ENCODE results near the gene BTRC. TPM values are rescaled to one million over a fixed set of nuclear protein-coding genes. Genes with fewer than 3 reads are reported as not detected.

Gene BTRC
- total RNA-seq, 1 experiment from 2014 or later: 22.4 TPM

DNA sequence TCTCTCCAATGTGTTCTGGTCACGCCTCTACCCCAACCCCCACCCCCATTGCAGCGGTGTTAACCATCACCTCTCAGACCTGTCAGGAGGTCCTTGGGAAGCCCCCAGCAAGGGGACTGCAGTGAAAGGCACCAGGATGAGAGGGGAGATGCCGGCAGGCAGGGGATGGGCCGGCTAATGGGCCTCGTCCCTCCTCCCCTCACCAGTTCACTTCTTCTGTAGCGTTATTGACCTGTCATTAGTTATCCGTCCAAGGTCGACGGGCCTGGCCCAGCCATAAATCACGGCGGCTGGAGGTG lies 215.3 kb downstream of the BTRC start:
- peak; percentile 36 for DNase-seq (ENCODE audit: low spot score)
- CTCF ChIA-PET: interaction anchor here (0.6 to 4.6 kb wide), 52 partner anchors 9 to 519 kb away, joined by 3 to 80 read pairs (median 6); partner anchors contain the start of genes DPCD, NPM3 and POLL

DNA sequence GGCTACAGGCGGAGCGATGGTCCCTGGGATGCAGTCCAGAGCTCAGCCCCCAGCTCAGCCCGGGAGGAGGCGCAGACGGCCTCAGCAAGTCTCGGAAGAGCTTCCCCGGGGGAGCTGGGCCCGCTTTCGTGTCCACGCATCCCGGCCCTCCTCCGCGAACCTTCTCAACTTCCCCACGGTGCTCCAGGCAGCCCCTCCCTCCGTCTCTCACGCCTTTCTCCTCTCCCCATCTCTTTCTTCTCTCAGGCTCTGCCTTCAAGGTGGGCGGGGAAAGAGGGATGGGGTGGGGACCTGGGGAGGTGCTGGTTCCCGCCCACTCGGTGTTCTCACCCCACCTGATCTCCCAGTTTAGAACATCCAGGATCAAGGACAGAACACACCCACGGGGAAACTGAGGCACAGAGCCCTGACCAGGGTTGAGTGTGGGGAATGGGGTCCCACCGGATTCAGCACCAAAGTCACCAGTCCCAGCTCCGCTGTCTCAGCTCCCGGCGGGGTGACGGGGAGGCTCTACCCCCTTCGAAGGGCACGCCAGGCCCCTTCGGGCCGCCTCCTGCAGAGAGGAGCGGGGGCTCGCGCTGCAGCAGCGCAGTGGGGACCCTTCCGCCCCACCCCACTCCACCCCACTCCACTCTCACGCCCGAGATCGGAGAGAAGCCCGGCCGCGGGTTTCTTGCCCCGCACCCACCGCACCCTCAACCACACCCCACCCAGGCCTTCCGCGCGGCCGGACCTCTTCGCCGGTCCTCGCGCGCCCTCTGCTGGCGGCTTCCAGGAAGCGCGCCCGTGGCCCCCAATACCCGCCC lies 215.9 kb downstream of the BTRC start:
- no peak overlapping the region for H3K27ac Mint-ChIP-seq
- no peaks in the 10 kb centered on the region for H3K9me3 Mint-ChIP-seq
- CTCF ChIA-PET: interaction anchor here (0.6 to 4.6 kb wide), 71 partner anchors 10 to 529 kb away, joined by 3 to 80 read pairs (median 5); partner anchors contain the start of genes DPCD, NPM3 and POLL
- peak overlapping the region; percentile 79 for H3K4me3 Mint-ChIP-seq
- H3K4me1 Mint-ChIP-seq: peaks cover 36% of the 10 kb centered on the region
- DNase-seq (ENCODE audit: low spot score) (peak; percentile 82), ATAC-seq (peak; percentile 55)
- POLR2A ChIA-PET: interaction anchor here (0.6 kb wide), 1 partner anchor 53 kb away, joined by 3 read pairs; no protein-coding TSS in a partner anchor
- no peaks in the 10 kb centered on the region for H3K36me3 Mint-ChIP-seq
- H3K27me3 Mint-ChIP-seq (ENCODE audit: low read depth): peaks cover 78% of the 10 kb centered on the region
- TF ChIP-seq NR1H2 (CRISPR knock-in tag; IDR thresholded peaks at IDR 0.05) (no peak), NR3C1 (CRISPR knock-in tag; conservative IDR thresholded peaks at IDR 0.05; ENCODE audit: low read depth) (0 out of 2 replicates have a peak, but pooled peaks have one; percentile 13), TEAD1 (CRISPR knock-in tag; IDR thresholded peaks at IDR 0.05) (no peak), ESRRA (CRISPR knock-in tag; IDR thresholded peaks at IDR 0.05; ENCODE audit: borderline replicate concordance) (no peak), ZNF423 (CRISPR knock-in tag; IDR thresholded peaks at IDR 0.05) (no peak), RELA (CRISPR knock-in tag; IDR thresholded peaks at IDR 0.05; ENCODE audit: borderline replicate concordance) (no peak), FOXP4 (CRISPR knock-in tag; IDR thresholded peaks at IDR 0.05) (peak; percentile 53; the same call in 1 of the 2 replicates), ZNF425 (CRISPR knock-in tag; conservative IDR thresholded peaks at IDR 0.05) (no peak), CREB1 (CRISPR knock-in tag; IDR thresholded peaks at IDR 0.05) (0 out of 2 replicates have a peak, but pooled peaks have one; percentile 42), ZNF138 (CRISPR knock-in tag; conservative IDR thresholded peaks at IDR 0.05) (no peak)
- TF ChIP-seq, protein P1, sequence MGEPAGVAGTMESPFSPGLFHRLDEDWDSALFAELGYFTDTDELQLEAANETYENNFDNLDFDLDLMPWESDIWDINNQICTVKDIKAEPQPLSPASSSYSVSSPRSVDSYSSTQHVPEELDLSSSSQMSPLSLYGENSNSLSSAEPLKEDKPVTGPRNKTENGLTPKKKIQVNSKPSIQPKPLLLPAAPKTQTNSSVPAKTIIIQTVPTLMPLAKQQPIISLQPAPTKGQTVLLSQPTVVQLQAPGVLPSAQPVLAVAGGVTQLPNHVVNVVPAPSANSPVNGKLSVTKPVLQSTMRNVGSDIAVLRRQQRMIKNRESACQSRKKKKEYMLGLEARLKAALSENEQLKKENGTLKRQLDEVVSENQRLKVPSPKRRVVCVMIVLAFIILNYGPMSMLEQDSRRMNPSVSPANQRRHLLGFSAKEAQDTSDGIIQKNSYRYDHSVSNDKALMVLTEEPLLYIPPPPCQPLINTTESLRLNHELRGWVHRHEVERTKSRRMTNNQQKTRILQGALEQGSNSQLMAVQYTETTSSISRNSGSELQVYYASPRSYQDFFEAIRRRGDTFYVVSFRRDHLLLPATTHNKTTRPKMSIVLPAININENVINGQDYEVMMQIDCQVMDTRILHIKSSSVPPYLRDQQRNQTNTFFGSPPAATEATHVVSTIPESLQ (CRISPR knock-in tag; IDR thresholded peaks at IDR 0.05): no peak

More for the DNA sequence above, 215.3 kb downstream of the BTRC start:
- no peaks in the 10 kb centered on the region for H3K36me3 Mint-ChIP-seq
- peaks cover 78% of the 10 kb centered on the region for H3K27me3 Mint-ChIP-seq (ENCODE audit: low read depth)
- peak overlapping the region; percentile 79 for H3K4me3 Mint-ChIP-seq
- TF ChIP-seq FOXJ3 (CRISPR knock-in tag; IDR thresholded peaks at IDR 0.05; ENCODE audit: borderline replicate concordance) (no peak), ZNF121 (CRISPR knock-in tag; IDR thresholded peaks at IDR 0.05) (no peak), RELA (CRISPR knock-in tag; IDR thresholded peaks at IDR 0.05; ENCODE audit: borderline replicate concordance) (no peak), E2F5 (CRISPR knock-in tag; IDR thresholded peaks at IDR 0.05) (no peak), SOX15 (CRISPR knock-in tag; IDR thresholded peaks at IDR 0.05) (no peak), MAX (CRISPR knock-in tag; IDR thresholded peaks at IDR 0.05) (no peak), ZNF425 (CRISPR knock-in tag; conservative IDR thresholded peaks at IDR 0.05) (no peak), ZNF423 (CRISPR knock-in tag; IDR thresholded peaks at IDR 0.05) (no peak), CREB1 (CRISPR knock-in tag; IDR thresholded peaks at IDR 0.05) (no peak), ATF1 (CRISPR knock-in tag; IDR thresholded peaks at IDR 0.05) (no peak), ZNF219 (CRISPR knock-in tag; IDR thresholded peaks at IDR 0.05; ENCODE audit: borderline replicate concordance) (no peak)
- TF ChIP-seq, protein P2, sequence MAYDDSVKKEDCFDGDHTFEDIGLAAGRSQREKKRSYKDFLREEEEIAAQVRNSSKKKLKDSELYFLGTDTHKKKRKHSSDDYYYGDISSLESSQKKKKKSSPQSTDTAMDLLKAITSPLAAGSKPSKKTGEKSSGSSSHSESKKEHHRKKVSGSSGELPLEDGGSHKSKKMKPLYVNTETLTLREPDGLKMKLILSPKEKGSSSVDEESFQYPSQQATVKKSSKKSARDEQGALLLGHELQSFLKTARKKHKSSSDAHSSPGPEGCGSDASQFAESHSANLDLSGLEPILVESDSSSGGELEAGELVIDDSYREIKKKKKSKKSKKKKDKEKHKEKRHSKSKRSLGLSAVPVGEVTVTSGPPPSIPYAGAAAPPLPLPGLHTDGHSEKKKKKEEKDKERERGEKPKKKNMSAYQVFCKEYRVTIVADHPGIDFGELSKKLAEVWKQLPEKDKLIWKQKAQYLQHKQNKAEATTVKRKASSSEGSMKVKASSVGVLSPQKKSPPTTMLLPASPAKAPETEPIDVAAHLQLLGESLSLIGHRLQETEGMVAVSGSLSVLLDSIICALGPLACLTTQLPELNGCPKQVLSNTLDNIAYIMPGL (CRISPR knock-in tag; IDR thresholded peaks at IDR 0.05): no peak
- H3K9me3 Mint-ChIP-seq: no peaks in the 10 kb centered on the region
- ATAC-seq: no peak
- POLR2A ChIA-PET: interaction anchor here (0.6 kb wide), 1 partner anchor 53 kb away, joined by 3 read pairs; no protein-coding TSS in a partner anchor
- H3K4me1 Mint-ChIP-seq: peaks cover 32% of the 10 kb centered on the region
- H3K27ac Mint-ChIP-seq: no peak overlapping the region
